Activated CD8-positive, alpha-beta T cell treated with anti-CD3 and anti-CD28 coated beads for 36 hours (primary cell): Measurements from ENCODE around the gene RBMS3. TPM values are rescaled to one million over a fixed set of nuclear protein-coding genes. Genes with fewer than 3 reads are reported as not detected.

Source experiments
- ATAC-seq: fragments of 200-7000 bp; cut with Tn5 transposase; one replicate; pipeline ENCODE4 v1.10.0; 2021; ENCODE audit warnings: mild to moderate bottlenecking, moderate library complexity
- CTCF ChIA-PET: fragments of 350-600 bp; sonication (Branson Sonifier 250); formaldehyde crosslinking; loops from one replicate; lab custom pipeline; 2021; ENCODE audit warnings: antibody characterized with exemption; lab: Charles Lee
- POLR2A ChIA-PET: fragments of 350-600 bp; sonication (Branson Sonifier 250); formaldehyde crosslinking; loops from one replicate; lab custom pipeline; 2021; ENCODE audit warnings: antibody characterized with exemption; lab: Charles Lee
- DNase-seq: peaks from one replicate; pipeline ENCODE4 v3.0.0-alpha.2; 2020
- H3K27ac Mint-ChIP-seq: one replicate; pipeline ENCODE4 v1.8.0; 2021; ENCODE audit warnings: mild to moderate bottlenecking, mixed read lengths
- H3K27me3 Mint-ChIP-seq: one replicate; pipeline ENCODE4 v1.8.0; 2021; ENCODE audit warnings: mixed read lengths
- H3K36me3 Mint-ChIP-seq: one replicate; pipeline ENCODE4 v1.8.0; 2021; ENCODE audit warnings: low read depth, mixed read lengths
- H3K4me1 Mint-ChIP-seq: one replicate; pipeline ENCODE4 v1.8.0; 2021; ENCODE audit warnings: low read depth, mixed read lengths
- H3K4me3 Mint-ChIP-seq: one replicate; pipeline ENCODE4 v1.8.0; 2021; ENCODE audit warnings: mild to moderate bottlenecking, moderate library complexity, mixed read lengths
- H3K9me3 Mint-ChIP-seq: one replicate; pipeline ENCODE4 v1.8.0; 2021; ENCODE audit warnings: mixed read lengths
- intact Hi-C: fragments of 100-400 bp; cut with micrococcal nuclease; formaldehyde crosslinking; loops from one replicate; pipeline ENCODE4 v1.10.0; 2022
- total RNA-seq, 2 experiments: library from RNA; stranded (reverse); gene quantifications; one replicate each; pipeline ENCODE4 v1.2.3, GENCODE V29; 2021
- TF ChIP-seq, protein P1 (sequence below): fragments of 200-600 bp; IDR thresholded peaks from one replicate; pipeline ENCODE4 v1.8.0; 2022; ENCODE audit warnings: antibody characterized with exemption, mild to moderate bottlenecking

The RBMS3 gene
- total RNA-seq, 2 experiments from 2014 or later, result 2.3 to 2.8 TPM

DNA sequence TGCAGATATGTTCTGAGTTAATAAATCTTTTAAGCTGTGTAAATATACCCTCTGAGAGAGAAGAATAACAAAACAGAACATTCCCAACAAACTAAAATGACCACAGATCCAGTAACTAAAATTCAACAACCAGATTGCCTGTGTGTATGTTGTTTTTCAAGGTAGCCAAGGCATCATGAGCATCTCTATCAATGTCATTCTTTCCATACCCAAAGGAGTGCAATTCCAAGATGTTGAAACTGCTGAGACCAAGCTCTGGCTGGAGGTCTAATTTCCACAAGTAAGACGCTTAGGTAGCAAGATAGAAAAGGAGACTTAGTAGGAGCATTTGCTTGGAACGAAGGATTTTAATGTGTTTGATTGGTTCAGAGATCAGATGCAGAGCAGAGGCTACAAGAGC, 276.3 kb downstream of the RBMS3 start:
- Mint-ChIP-seq H3K4me1 (peaks cover 7% of the 10 kb centered on the region), H3K9me3 (no peaks in the 10 kb centered on the region), H3K4me3 (no peak overlapping the region), H3K36me3 (no peaks in the 10 kb centered on the region), H3K27ac (no peak overlapping the region), H3K27me3 (peaks cover 7% of the 10 kb centered on the region)
- ChIA-PET POLR2A (interaction anchor here (0.5 kb wide), 1 partner anchor 1002 kb away, joined by 3 read pairs; no protein-coding TSS in a partner anchor), CTCF (interaction anchor here (1.0 kb wide), 1 partner anchor 95 kb away, joined by 3 read pairs; no protein-coding TSS in a partner anchor)
- no peak for ATAC-seq
- intact Hi-C loops, result no loop called here
- DNase-seq, result no peak
- TF ChIP-seq, protein P1, sequence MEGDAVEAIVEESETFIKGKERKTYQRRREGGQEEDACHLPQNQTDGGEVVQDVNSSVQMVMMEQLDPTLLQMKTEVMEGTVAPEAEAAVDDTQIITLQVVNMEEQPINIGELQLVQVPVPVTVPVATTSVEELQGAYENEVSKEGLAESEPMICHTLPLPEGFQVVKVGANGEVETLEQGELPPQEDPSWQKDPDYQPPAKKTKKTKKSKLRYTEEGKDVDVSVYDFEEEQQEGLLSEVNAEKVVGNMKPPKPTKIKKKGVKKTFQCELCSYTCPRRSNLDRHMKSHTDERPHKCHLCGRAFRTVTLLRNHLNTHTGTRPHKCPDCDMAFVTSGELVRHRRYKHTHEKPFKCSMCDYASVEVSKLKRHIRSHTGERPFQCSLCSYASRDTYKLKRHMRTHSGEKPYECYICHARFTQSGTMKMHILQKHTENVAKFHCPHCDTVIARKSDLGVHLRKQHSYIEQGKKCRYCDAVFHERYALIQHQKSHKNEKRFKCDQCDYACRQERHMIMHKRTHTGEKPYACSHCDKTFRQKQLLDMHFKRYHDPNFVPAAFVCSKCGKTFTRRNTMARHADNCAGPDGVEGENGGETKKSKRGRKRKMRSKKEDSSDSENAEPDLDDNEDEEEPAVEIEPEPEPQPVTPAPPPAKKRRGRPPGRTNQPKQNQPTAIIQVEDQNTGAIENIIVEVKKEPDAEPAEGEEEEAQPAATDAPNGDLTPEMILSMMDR, result no peak

DNA sequence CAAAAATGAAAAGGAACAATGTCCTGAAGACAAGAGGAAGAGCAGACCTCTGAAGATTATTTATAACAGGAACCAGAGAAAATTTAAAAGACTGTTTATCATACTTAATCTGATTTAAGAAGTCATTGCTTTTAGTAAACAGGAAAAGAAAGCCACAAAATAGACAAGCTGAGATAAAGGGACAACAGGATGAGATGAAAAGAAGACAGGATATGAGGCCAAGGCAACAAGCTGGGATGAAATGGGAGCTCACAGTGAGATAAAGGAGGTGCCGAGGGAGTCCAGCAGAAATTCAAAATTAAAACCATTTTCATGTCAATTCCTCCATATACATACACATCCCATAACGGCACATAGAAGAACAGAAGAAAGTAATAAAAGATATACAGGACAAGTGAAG, 277.0 kb downstream of the RBMS3 start:
- H3K36me3 Mint-ChIP-seq, result no peaks in the 10 kb centered on the region
- peaks cover 7% of the 10 kb centered on the region for H3K27me3 Mint-ChIP-seq
- CTCF ChIA-PET, result no interaction called here
- ATAC-seq (no peak), DNase-seq (no peak)
- no peaks in the 10 kb centered on the region for H3K9me3 Mint-ChIP-seq
- POLR2A ChIA-PET, result interaction anchor here (0.5 kb wide), 1 partner anchor 1002 kb away, joined by 3 read pairs; no protein-coding TSS in a partner anchor
- intact Hi-C loops, result no loop called here
- TF ChIP-seq, protein P1, result no peak
- no peak overlapping the region for H3K27ac Mint-ChIP-seq
- peaks cover 7% of the 10 kb centered on the region for H3K4me1 Mint-ChIP-seq
- H3K4me3 Mint-ChIP-seq, result no peak overlapping the region

DNA sequence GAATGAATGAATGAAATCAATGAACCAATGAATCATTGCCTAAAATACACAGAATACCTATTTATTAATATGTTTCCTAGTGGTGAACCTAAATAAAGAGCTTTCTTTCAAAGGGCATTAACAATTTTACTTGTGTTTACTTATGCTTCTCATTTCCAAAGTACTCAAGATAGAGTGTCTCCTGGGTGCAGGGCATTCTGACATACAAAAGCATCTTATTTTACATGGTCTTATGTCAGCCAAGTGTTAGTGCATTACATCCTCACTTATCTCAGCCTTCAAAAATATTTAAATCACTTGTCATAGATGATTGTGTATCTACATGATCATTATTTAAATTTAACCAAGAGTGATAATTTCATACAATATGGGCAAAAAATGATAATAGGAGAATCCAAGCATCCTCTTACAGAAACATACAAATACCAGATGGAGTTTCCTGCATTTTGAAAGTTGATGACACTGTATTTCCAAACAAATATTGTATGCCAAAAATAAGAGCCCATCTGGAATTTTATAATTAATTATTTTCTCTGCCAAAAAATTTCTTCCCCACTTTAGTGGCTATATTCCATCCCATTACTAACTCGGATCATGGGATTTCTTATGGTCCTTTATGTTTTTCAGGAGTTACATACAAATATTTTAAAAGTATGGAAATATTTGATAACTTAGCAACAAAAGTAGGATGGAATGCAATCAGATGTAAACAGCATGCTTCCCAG, 279.0 kb downstream of the RBMS3 start:
- CTCF ChIA-PET, result no interaction called here
- no peaks in the 10 kb centered on the region for H3K4me1 Mint-ChIP-seq
- no peak overlapping the region for H3K27ac Mint-ChIP-seq
- H3K27me3 Mint-ChIP-seq, result peaks cover 7% of the 10 kb centered on the region
- H3K9me3 Mint-ChIP-seq, result no peaks in the 10 kb centered on the region
- TF ChIP-seq, protein P1, result no peak
- ATAC-seq (no peak), DNase-seq (no peak)
- H3K4me3 Mint-ChIP-seq, result no peak overlapping the region
- POLR2A ChIA-PET, result no interaction called here
- intact Hi-C loops, result no loop called here
- H3K36me3 Mint-ChIP-seq, result no peaks in the 10 kb centered on the region

DNA sequence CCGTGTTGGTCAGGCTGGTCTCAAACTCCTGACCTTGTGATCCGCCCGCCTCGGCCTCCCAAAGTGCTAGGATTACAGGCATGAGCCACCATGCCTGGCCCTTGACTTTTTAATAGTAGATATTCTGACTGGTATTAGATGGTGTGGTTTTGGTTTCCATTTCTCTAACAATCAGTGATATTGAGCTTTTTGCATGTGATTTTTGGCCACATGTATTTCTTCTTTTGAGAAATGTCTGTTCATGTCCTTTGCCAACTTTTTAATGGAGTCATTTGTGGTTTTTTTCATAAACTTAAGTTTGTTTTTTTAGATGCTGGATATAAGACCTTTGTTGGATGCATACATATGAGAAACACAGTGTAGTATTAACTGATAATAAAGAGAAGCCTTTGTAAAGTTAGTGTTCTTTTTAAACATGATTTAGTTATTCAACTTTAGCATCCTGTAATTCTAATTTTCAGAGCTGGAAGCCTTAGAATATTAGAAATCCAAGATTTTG, 280.8 kb downstream of the RBMS3 start:
- H3K36me3 Mint-ChIP-seq, result no peaks in the 10 kb centered on the region
- POLR2A ChIA-PET, result no interaction called here
- intact Hi-C loops, result no loop called here

DNA sequence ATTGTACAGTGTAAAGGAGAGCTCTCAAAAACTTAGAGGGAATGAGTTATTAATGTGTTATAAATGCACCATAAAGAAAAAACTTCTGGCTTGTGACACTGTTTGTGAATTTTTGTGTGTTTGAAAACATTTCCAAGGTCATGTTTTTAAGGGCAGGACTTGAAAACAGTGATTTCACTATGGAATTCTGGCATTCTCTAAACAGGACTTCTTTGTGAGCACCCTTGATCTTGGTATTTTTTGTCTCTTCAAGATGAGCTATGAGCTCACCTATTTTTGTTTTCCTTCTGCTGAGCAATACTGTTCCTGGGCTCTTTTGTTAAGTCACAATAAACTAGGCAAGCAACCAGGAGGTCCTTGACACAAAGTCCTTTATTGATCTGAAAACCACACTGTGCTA, 284.4 kb downstream of the RBMS3 start:
- Mint-ChIP-seq H3K9me3 (peaks cover 2% of the 10 kb centered on the region), H3K4me3 (no peak overlapping the region), H3K27me3 (no peaks in the 10 kb centered on the region), H3K4me1 (no peaks in the 10 kb centered on the region), H3K36me3 (no peaks in the 10 kb centered on the region), H3K27ac (no peak overlapping the region)
- intact Hi-C loops, result no loop called here
- TF ChIP-seq, protein P1, result no peak
- DNase-seq (no peak), ATAC-seq (no peak)
- CTCF ChIA-PET, result no interaction called here
- POLR2A ChIA-PET, result no interaction called here

More for the DNA sequence above, 280.8 kb downstream of the RBMS3 start:
- H3K4me1 Mint-ChIP-seq, result no peaks in the 10 kb centered on the region
- TF ChIP-seq, protein P1, result no peak
- peaks cover 6% of the 10 kb centered on the region for H3K27me3 Mint-ChIP-seq
- CTCF ChIA-PET, result no interaction called here
- no peak for ATAC-seq
- no peak overlapping the region for H3K27ac Mint-ChIP-seq
- no peak for DNase-seq
- no peaks in the 10 kb centered on the region for H3K9me3 Mint-ChIP-seq
- H3K4me3 Mint-ChIP-seq, result no peak overlapping the region
